GM12878 (cell line): ENCODE measurements around the gene MYBPC2. TPM values are rescaled to one million over a fixed set of nuclear protein-coding genes. Genes with fewer than 3 reads are reported as not detected.

Source experiments
- CBX3 ChIP-seq: fragments of 200-600 bp; sonication (generic); IDR thresholded peaks from 2 replicates; pipeline ENCODE4 v1.6.1; 2016; ENCODE audit warnings: low read depth, borderline replicate concordance
- CHD1 ChIP-seq: IDR thresholded peaks from 2 replicates; pipeline ENCODE4 v1.6.1; 2012; ENCODE audit warnings: low read depth, low read length, improper control_type of control experiment
- polyA plus RNA-seq, 11 experiments: library from polyadenylated mRNA; depleted of rRNA in 4 of 11; unstranded in 6 of 11; stranded (reverse) in 5 of 11; fragments of >200 nt; fragmentation: Nextera tagmentation in 4 of 11; fragmentation: Illumina TruSeq in 1 of 11; extraction: Ambion mirVana in 4 of 11; extraction: Trizol in 1 of 11; gene quantifications; 1 replicate in 1 of 11; 2 replicates in 10 of 11; pipeline versions ENCODE4 v1.2.1 to v1.2.3, GENCODE V29; 2011 to 2016; ENCODE audit warnings: inconsistent platforms in 2 of 11, missing spikeins in 2 of 11, low read depth in 1 of 11
- total RNA-seq, 4 experiments: library from RNA; depleted of rRNA in 3 of 4; stranded (reverse); fragments of >200 nt in 3 of 4; fragmentation: Illumina TruSeq in 1 of 4; extraction: Trizol in 1 of 4; gene quantifications; 2 replicates each; pipeline versions ENCODE4 v1.2.1 to v1.2.3, GENCODE V29; 2013 to 2021
- TF ChIP-seq, protein P1 (sequence below): fragments of 450-650 bp; IDR thresholded peaks from 2 replicates; pipeline ENCODE4 v1.6.1; 2017; ENCODE audit warnings: low read depth, mild to moderate bottlenecking, moderate library complexity
- TF ChIP-seq, protein P2 (sequence below): fragments of 450-650 bp; formaldehyde crosslinking; IDR thresholded peaks from 2 replicates; pipeline ENCODE4 v1.4.0; 2020; ENCODE audit warnings: mild to moderate bottlenecking, moderate library complexity
- TF ChIP-seq, protein P3 (sequence below): IDR thresholded peaks from 2 replicates; pipeline ENCODE4 v1.6.1; 2011; ENCODE audit warnings: mild to moderate bottlenecking, low read depth, low read length, moderate library complexity; ENCODE audit not compliant: insufficient replicate concordance

The MYBPC2 gene
- total and polyA plus RNA-seq, 10 of the 15 experiments (the other 5 are each of a cell fraction or from before 2014, with no cell fraction given) = 0.09 to 2.6 (median 0.61) TPM

DNA sequence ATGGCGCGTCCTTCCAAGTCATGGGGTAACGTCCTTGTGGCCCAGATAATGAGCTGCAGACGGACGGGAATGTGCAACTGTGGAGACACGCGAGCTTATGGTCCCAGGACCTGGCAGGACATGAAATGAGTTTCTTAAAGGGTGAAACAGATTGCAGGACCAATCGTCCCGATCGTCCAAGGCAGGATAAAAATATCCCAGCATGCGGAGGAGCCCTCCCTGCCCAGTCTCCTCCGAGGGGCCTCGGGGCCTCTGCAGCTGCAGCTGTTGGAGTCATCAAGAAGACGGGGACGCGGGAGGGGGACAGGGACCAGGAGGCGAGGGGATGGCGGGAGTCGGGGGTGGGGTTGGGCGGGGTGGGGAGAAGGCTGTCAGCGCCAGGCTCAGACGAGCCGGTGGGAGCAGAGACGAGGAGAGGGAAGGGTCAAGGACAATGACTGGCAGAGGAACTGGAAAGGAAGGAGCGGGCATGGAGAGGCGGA lies 58.3 kb downstream of the MYBPC2 start (continued):
- TF ChIP-seq, protein P1, sequence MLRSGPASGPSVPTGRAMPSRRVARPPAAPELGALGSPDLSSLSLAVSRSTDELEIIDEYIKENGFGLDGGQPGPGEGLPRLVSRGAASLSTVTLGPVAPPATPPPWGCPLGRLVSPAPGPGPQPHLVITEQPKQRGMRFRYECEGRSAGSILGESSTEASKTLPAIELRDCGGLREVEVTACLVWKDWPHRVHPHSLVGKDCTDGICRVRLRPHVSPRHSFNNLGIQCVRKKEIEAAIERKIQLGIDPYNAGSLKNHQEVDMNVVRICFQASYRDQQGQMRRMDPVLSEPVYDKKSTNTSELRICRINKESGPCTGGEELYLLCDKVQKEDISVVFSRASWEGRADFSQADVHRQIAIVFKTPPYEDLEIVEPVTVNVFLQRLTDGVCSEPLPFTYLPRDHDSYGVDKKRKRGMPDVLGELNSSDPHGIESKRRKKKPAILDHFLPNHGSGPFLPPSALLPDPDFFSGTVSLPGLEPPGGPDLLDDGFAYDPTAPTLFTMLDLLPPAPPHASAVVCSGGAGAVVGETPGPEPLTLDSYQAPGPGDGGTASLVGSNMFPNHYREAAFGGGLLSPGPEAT = no peak
- TF ChIP-seq CHD1 (no peak), CBX3 (no peak)
- TF ChIP-seq, protein P2, sequence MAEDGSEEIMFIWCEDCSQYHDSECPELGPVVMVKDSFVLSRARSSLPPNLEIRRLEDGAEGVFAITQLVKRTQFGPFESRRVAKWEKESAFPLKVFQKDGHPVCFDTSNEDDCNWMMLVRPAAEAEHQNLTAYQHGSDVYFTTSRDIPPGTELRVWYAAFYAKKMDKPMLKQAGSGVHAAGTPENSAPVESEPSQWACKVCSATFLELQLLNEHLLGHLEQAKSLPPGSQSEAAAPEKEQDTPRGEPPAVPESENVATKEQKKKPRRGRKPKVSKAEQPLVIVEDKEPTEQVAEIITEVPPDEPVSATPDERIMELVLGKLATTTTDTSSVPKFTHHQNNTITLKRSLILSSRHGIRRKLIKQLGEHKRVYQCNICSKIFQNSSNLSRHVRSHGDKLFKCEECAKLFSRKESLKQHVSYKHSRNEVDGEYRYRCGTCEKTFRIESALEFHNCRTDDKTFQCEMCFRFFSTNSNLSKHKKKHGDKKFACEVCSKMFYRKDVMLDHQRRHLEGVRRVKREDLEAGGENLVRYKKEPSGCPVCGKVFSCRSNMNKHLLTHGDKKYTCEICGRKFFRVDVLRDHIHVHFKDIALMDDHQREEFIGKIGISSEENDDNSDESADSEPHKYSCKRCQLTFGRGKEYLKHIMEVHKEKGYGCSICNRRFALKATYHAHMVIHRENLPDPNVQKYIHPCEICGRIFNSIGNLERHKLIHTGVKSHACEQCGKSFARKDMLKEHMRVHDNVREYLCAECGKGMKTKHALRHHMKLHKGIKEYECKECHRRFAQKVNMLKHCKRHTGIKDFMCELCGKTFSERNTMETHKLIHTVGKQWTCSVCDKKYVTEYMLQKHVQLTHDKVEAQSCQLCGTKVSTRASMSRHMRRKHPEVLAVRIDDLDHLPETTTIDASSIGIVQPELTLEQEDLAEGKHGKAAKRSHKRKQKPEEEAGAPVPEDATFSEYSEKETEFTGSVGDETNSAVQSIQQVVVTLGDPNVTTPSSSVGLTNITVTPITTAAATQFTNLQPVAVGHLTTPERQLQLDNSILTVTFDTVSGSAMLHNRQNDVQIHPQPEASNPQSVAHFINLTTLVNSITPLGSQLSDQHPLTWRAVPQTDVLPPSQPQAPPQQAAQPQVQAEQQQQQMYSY (CRISPR knock-in tag) = no peak
- TF ChIP-seq, protein P3, sequence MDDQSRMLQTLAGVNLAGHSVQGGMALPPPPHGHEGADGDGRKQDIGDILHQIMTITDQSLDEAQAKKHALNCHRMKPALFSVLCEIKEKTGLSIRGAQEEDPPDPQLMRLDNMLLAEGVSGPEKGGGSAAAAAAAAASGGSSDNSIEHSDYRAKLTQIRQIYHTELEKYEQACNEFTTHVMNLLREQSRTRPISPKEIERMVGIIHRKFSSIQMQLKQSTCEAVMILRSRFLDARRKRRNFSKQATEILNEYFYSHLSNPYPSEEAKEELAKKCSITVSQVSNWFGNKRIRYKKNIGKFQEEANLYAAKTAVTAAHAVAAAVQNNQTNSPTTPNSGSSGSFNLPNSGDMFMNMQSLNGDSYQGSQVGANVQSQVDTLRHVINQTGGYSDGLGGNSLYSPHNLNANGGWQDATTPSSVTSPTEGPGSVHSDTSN = no peak
